Umbilical cord (tissue), 2 donors: ENCODE measurements around the gene ARHGEF1. TPM values are rescaled to one million over a fixed set of nuclear protein-coding genes. Genes with fewer than 3 reads are reported as not detected.
A peak's percentile ranks its signal among the peaks of the same experiment; 100 is the strongest.

Experiments used
- DNase-seq: peaks from one replicate; pipeline ENCODE4 v3.0.0-alpha.2; 2015; ENCODE audit warnings: low spot score
- total RNA-seq: library from RNA; depleted of rRNA; stranded (reverse); fragments of >200 nt; gene quantifications from one replicate; pipeline ENCODE4 v1.2.3, GENCODE V29; 2014; ENCODE audit warnings: low replicate concordance; ENCODE audit not compliant: insufficient read depth

ARHGEF1 gene
- total RNA-seq, 1 donor from 2014 or later: 30.3 TPM

- peak; percentile 98 for DNase-seq
Measured at GRCh38 chr19:41883821-41884733, 1.1 kb downstream of the ARHGEF1 start.

DNA sequence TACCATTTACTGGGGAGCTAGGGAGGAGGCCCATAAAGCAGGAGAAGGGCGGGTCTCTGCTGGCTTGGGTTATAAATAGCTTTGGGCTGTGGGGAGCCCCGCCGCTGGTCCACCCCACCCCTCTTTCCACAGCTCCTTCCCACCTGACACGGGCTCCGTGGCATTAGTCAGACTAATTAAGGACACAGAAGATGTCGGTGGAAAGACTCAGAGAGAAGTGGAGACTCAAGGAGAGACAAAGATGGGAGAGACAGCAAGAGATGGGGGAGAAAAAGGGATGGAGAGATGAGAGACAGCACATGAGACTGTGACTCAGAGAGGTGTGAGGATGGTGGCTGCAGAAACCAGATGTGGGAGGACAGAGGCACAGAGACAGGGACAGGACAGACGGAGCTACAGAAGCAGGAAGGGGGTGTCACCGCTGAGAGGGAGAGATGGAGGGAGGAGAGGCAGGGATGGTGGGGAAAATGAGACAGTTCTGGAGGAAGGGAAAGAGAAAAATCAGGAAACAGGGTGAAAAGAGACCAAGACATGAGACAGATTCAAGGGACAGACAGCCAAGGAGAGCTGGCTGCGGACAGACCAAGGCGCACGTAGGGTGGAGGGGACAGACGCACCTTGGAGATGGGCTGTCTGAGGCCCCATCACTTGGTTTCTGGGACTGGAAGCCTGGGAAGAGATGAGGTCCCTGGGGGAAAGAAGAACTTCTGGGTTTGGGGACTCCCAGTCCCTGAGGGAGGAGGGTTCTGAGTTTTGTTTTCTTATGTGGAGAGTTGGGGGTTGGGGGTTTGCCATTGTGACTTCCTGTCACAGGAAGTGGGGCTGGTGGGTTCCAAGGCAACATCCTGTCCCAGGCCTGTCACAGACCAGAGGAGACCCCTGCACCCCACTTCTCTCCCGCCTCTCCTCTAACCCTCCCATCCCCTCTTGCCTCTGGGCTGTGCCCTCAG, 4.1 kb downstream of the ARHGEF1 start:
- no peak for DNase-seq

DNA sequence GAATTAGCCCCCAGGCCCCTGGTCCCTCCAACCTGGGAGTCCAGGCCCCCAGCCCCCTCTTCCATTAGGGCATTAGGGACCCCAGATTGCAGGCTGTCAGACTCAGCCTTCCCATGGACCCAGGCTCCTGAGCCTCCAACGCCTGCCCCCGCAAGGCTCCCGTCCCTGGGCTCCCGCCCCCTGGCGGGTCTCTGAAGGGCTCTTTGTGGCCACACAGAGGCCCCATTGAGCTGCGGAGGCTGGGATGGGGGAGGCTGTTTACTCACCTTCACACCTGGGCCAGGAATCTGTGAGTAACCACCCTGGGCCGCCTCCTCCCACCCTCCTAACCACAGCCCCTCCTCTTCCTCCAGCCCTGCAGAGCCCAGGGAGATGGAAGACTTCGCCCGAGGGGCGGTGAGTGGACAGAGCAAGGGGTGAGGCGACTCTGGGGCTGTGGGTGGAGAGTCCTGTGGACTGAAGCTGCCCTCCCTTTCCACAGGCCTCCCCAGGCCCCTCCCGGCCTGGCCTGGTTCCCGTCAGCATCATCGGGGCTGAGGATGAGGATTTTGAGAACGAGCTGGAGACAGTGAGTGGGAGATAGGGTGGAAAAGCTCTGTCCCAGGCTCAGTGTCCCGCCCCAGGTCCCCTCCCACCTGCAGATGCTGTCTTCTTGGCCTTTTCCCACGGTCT, 4.9 kb downstream of the ARHGEF1 start:
- peak; percentile 57 for DNase-seq

DNA sequence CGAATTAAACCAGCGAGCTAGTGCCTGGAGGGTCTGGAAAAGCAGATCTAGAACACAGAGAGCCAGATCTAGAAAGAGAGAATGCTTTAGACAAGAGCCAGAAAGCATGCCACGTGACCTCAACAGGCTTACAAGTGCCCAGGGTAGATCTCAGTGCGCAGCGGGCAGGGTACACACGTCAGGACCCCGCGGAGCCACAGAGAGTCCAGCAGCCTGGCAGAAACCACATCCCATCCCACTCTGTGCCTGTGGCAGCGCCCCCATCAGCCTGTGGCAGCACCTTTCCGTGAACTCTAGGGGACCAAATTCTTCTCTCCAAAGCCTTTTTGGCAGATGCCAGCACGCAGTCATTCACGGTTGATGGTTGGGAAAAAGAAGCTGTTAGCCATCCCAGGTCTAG, 5.9 kb downstream of the ARHGEF1 start:
- no peak for DNase-seq

DNA sequence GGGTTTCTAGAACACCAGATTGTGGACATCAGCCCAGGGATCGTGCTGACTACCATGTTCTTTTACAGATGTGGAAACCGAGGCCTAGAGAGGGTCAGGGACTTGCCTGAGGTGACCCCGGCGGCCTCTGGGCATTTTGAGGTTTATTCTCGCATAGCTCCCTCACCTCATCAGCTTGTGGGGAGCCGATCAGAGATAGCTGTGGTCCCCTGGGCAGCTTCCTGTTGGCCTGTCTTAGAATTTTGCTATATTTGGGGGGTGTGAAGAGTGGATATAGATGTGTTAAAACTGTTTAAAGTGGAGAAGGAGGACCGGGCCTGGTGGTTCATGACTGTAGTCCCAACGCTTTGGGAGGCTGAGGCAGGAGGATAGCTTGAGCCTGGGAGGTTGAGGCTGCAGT, 6.9 kb downstream of the ARHGEF1 start:
- DNase-seq: no peak

DNA sequence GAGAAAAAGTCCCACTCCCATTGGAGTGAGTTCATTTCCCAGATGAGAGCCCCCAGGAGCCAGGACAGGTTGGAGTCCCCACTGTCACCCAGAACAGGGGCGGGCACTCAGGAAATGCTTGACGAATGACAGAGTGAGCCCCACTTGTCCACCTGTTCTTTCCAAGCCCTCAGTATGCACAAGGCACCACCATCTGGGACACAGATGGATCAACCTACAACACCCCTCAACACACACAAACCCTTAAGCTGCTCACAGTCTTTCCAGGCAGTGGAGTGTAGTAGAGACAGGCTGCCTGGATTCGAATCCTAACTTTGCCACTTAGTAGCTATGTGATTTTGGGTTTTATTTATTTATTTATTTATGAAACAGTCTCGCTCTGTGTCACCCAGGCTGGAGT, 8.0 kb downstream of the ARHGEF1 start:
- no peak for DNase-seq

DNA sequence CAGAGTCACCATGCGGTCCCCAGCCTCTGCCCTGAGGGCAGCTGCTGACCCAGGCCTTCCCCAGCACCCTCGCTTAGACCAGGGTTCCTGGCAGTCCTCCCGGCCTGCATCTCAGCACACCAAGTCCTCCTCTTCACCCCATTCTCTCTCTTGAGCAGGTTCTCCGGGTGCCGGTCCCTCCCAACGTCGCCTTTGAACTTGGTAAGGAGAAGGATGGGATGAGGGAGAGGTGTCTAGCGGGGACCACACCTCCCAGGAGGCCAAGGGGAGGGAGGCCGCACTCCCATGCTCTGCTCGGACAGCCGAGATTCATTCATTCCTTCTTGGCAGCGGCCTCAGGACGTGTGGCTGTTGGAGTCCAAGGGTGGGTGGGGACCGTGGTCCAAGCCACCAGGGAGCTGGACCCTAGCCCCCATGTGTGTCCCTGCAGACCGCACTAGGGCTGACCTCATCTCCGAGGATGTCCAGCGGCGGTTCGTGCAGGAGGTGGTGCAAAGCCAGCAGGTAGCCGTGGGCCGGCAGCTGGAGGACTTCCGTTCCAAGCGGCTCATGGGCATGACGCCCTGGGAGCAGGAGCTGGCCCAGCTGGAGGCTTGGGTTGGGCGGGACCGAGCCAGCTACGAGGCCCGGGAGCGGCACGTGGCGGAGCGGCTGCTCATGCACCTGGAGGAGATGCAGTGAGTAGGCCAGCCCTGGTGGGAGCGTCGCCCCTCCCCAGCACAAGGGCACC, 9.4 kb downstream of the ARHGEF1 start:
- DNase-seq: no peak

- no peak for DNase-seq
Measured at GRCh38 chr19:41893899-41894298, 10.9 kb downstream of the ARHGEF1 start.

DNA sequence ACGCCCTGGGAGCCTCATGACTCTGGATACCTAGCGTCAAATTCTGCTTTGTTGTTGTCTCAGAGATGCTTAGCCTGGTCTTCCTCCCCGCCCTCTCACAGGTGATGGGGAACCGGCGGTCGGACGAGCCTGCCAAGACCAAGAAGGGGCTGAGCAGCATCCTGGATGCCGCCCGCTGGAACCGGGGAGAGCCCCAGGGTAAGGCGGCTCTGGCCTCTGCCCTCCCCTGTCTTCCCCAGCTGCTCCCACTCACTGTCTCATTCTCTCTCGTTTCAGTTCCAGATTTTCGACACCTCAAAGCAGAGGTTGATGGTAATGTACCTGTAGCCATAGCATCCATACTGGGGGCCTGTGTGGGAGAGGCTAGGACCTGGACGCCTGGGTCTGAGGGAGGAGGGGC, 11.4 kb downstream of the ARHGEF1 start:
- no peak for DNase-seq

DNA sequence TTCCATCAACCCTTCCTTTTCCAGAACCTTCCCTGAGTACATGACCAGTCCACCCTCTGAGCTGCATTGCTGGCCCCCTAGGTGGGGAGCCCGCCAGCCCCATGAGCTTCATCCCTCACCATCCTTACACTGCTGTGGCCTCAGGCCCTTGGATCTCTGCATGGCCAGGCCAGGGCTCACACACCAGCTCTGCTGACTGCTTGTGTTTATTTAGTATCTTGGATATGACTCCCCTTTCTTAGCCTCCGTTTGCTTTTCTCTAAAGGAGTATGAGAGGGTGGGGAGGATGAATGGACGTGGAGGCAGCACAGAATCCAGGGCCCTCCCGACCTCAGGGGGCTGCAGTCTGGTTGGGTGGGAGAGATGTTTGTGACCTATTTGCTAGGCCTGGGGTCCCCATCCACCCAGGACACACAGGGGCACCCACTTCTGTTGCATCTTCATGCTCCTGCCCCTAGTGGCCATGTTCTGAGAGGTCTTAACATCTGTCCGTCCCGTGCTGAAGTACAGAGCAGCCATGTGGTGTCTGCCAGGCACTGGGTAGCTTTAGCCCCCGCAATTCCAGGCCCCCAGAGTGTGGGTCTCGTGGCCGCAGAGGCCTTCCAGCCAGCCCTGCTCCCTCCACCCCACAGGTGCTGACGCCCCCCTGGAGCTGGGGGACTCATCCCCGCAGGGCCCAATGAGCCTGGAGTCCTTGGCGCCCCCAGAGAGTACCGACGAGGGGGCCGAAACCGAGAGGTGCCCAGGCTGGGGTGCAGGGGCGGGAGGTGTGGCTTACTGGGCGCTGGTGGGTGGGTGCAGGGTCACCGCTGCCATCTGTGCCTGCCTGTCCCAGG, 13.0 kb downstream of the ARHGEF1 start:
- DNase-seq: no peak

GRCh38 chr19:41896581-41896942, 13.6 kb downstream of the ARHGEF1 start:
- DNase-seq: no peak

- no peak for DNase-seq
Measured at GRCh38 chr19:41897181-41897580, 14.2 kb downstream of the ARHGEF1 start.

- DNase-seq: no peak
Measured at GRCh38 chr19:41897820-41898219, 14.8 kb downstream of the ARHGEF1 start.

- no peak for DNase-seq
Measured at GRCh38 chr19:41898235-41898634, 15.3 kb downstream of the ARHGEF1 start.

- DNase-seq: no peak
Measured at GRCh38 chr19:41901707-41902360, 18.9 kb downstream of the ARHGEF1 start.

- DNase-seq: no peak
Measured at GRCh38 chr19:41902594-41902993, 19.6 kb downstream of the ARHGEF1 start.

GRCh38 chr19:41903193-41903953, 20.4 kb downstream of the ARHGEF1 start:
- DNase-seq: no peak

DNA sequence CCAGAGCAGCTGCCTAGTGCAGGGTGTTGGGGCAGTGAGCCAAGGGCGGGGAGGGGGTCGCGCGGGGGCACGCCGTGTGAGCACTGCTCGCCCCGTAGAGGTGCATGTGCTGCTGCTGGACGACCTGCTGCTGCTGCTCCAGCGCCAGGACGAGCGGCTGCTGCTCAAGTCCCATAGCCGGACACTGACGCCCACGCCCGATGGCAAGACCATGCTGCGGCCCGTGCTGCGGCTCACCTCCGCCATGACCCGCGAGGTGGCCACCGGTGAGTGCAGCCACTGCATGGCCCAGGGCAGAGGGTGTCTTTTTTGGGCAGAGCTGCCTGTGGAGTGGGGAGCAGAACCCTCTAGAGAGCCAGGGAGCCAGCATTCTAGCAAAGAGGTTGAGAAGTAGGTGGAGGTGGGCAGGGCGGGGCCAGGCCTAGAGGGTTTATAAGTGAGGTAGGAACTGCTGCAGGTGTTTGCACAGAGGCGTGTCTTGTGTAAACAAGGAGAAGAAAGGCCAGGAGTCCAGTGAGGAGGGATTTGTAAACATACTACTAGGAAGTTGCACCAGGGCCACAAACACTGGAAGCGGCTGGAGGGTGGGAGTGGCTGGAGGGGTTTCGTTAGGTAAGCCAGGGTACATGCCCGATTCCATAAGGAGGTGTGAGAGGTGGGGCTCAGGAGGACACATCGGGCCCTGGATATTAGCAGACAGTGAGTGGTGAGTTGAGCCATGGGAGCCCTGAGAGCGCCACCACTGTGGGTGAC, 21.3 kb downstream of the ARHGEF1 start:
- DNase-seq: no peak
